Neural progenitor cell (in vitro differentiated cells): Measurements from ENCODE around the gene TMCC1. TPM values are rescaled to one million over a fixed set of nuclear protein-coding genes. Genes with fewer than 3 reads are reported as not detected.

Experiments used
- DNase-seq: peaks from one replicate; pipeline ENCODE4 v3.0.0-alpha.2; 2016; ENCODE audit warnings: low spot score
- H2AFZ ChIP-seq: fragments of 200-600 bp; sonication (generic); replicated peaks from 2 replicates; pipeline ENCODE4 v1.6.1; 2016; ENCODE audit warnings: antibody characterized with exemption
- H3F3A ChIP-seq: fragments of 200-600 bp; sonication (generic); 2 replicates; pipeline ENCODE4 v1.6.1; 2016; ENCODE audit warnings: antibody characterized with exemption, low read depth
- H3K27ac ChIP-seq: fragments of 200-600 bp; sonication (generic); 2 replicates; pipeline ENCODE4 v1.5.1; 2016; ENCODE audit warnings: mild to moderate bottlenecking
- H3K27me3 ChIP-seq: fragments of 200-600 bp; sonication (generic); 2 replicates; pipeline ENCODE4 v1.6.1; 2016; ENCODE audit warnings: mild to moderate bottlenecking, moderate library complexity
- H3K36me3 ChIP-seq: fragments of 200-600 bp; sonication (generic); 2 replicates; pipeline ENCODE4 v1.5.1; 2016
- H3K4me1 ChIP-seq: fragments of 200-600 bp; sonication (generic); 2 replicates; pipeline ENCODE4 v1.6.1; 2016; ENCODE audit warnings: mixed run types
- H3K4me2 ChIP-seq: fragments of 200-600 bp; sonication (generic); 2 replicates; pipeline ENCODE4 v1.6.1; 2016
- H3K4me3 ChIP-seq: fragments of 200-600 bp; sonication (generic); 2 replicates; pipeline ENCODE4 v1.5.1; 2016
- H3K79me2 ChIP-seq: fragments of 200-600 bp; sonication (generic); 2 replicates; pipeline ENCODE4 v1.6.1; 2016; ENCODE audit warnings: low read depth
- H3K9ac ChIP-seq: fragments of 200-600 bp; sonication (generic); 2 replicates; pipeline ENCODE4 v1.6.1; 2016
- H3K9me3 ChIP-seq: fragments of 200-600 bp; sonication (generic); 2 replicates; pipeline ENCODE4 v1.5.1; 2016; ENCODE audit warnings: low read depth
- H4K20me1 ChIP-seq: fragments of 200-600 bp; sonication (generic); 2 replicates; pipeline ENCODE4 v1.6.1; 2016; ENCODE audit warnings: low read depth
- H3K27ac Mint-ChIP-seq: 3 replicates; pipeline ENCODE4 v1.8.0; 2021; ENCODE audit warnings: mixed read lengths
- H3K27me3 Mint-ChIP-seq: 2 replicates; pipeline ENCODE4 v1.8.0; 2022; ENCODE audit warnings: low read depth, mild to moderate bottlenecking, inconsistent platforms, moderate library complexity, mixed read lengths; ENCODE audit not compliant: insufficient read depth
- H3K36me3 Mint-ChIP-seq: 3 replicates; pipeline ENCODE4 v1.8.0; 2021; ENCODE audit warnings: mixed read lengths
- H3K4me1 Mint-ChIP-seq: 3 replicates; pipeline ENCODE4 v1.8.0; 2021; ENCODE audit warnings: mixed read lengths
- H3K4me3 Mint-ChIP-seq: 3 replicates; pipeline ENCODE4 v1.8.0; 2021; ENCODE audit warnings: mild to moderate bottlenecking, moderate library complexity, mixed read lengths
- H3K9me3 Mint-ChIP-seq: 3 replicates; pipeline ENCODE4 v1.8.0; 2020; ENCODE audit warnings: mixed read lengths
- EZH2 ChIP-seq: fragments of 200-600 bp; sonication (generic); IDR thresholded peaks from 2 replicates; pipeline ENCODE4 v1.6.1; 2017; ENCODE audit warnings: antibody characterized with exemption, mild to moderate bottlenecking, moderate library complexity
- EZH2phosphoT487 ChIP-seq: fragments of 200-600 bp; sonication (generic); IDR thresholded peaks from 2 replicates; pipeline ENCODE4 v1.6.1; 2017; ENCODE audit warnings: antibody characterized with exemption
- total RNA-seq: library from RNA; depleted of rRNA; stranded (reverse); fragments of >200 nt; gene quantifications from 2 replicates; pipeline ENCODE4 v1.2.3, GENCODE V29; 2015; ENCODE audit warnings: low replicate concordance
- TF ChIP-seq, protein P1 (sequence below): fragments of 200-600 bp; sonication (generic); IDR thresholded peaks from 2 replicates; pipeline ENCODE4 v1.5.1; 2017; ENCODE audit warnings: antibody characterized with exemption, mild to moderate bottlenecking

Gene TMCC1
- total RNA-seq, 1 donor from 2014 or later, result 29.8 TPM

DNA sequence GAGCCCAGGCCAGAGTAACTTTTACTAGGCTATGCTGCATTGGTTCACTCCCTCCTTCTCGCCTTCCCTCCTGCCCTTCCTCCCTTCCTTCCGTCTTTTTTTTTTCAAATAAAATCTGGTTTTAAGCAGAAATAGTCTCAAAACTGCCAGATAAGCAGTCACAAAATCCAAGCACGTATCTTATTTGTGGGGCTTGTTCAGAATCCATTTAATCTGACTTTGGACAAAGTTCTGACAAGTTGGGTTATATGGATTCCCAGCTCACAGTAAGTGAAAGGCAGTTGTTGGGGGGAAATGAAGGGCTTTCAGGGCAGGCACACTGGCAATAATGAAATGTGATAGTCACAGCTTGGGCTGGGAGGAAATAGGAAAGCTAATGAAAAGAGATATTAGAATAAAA, 255.0 kb downstream of the TMCC1 start:
- Histone ChIP-seq H3K36me3 (no peaks in the 10 kb centered on the region), H3K9me3 (no peaks in the 10 kb centered on the region), H4K20me1 (no peaks in the 10 kb centered on the region), H3K79me2 (no peaks in the 10 kb centered on the region), H3K4me2 (no peak overlapping the region), H3F3A (peaks cover 12% of the 10 kb centered on the region), H3K27me3 (no peaks in the 10 kb centered on the region), H3K4me3 (no peak overlapping the region), H3K9ac (no peak overlapping the region), H3K4me1 (peaks cover 3% of the 10 kb centered on the region), H2AFZ (no peak overlapping the region), H3K27ac (no peak overlapping the region)
- TF ChIP-seq EZH2phosphoT487 (no peak), EZH2 (no peak)
- TF ChIP-seq, protein P1, sequence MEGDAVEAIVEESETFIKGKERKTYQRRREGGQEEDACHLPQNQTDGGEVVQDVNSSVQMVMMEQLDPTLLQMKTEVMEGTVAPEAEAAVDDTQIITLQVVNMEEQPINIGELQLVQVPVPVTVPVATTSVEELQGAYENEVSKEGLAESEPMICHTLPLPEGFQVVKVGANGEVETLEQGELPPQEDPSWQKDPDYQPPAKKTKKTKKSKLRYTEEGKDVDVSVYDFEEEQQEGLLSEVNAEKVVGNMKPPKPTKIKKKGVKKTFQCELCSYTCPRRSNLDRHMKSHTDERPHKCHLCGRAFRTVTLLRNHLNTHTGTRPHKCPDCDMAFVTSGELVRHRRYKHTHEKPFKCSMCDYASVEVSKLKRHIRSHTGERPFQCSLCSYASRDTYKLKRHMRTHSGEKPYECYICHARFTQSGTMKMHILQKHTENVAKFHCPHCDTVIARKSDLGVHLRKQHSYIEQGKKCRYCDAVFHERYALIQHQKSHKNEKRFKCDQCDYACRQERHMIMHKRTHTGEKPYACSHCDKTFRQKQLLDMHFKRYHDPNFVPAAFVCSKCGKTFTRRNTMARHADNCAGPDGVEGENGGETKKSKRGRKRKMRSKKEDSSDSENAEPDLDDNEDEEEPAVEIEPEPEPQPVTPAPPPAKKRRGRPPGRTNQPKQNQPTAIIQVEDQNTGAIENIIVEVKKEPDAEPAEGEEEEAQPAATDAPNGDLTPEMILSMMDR, result no peak
- peaks cover 2% of the 10 kb centered on the region for H3K27me3 Mint-ChIP-seq
- H3K36me3 Mint-ChIP-seq, result peaks cover 1% of the 10 kb centered on the region
- no peak for DNase-seq
- peaks cover 14% of the 10 kb centered on the region for H3K9me3 Mint-ChIP-seq
- H3K4me3 Mint-ChIP-seq, result no peak overlapping the region
- H3K4me1 Mint-ChIP-seq, result peaks cover 10% of the 10 kb centered on the region
- no peak overlapping the region for H3K27ac Mint-ChIP-seq

GRCh38 chr3:129636082-129636481, 257.4 kb downstream of the TMCC1 start:
- Histone ChIP-seq H3K27me3 (no peaks in the 10 kb centered on the region), H3F3A (peaks cover 11% of the 10 kb centered on the region), H3K79me2 (no peaks in the 10 kb centered on the region), H3K4me1 (peaks cover 3% of the 10 kb centered on the region), H3K27ac (no peak overlapping the region), H3K9ac (no peak overlapping the region), H3K4me3 (no peak overlapping the region), H4K20me1 (no peaks in the 10 kb centered on the region), H3K36me3 (no peaks in the 10 kb centered on the region), H3K9me3 (no peaks in the 10 kb centered on the region), H2AFZ (no peak overlapping the region), H3K4me2 (no peak overlapping the region)
- DNase-seq, result no peak
- peaks cover 1% of the 10 kb centered on the region for H3K36me3 Mint-ChIP-seq
- no peak overlapping the region for H3K27ac Mint-ChIP-seq
- H3K4me1 Mint-ChIP-seq, result peaks cover 5% of the 10 kb centered on the region
- peaks cover 14% of the 10 kb centered on the region for H3K9me3 Mint-ChIP-seq
- H3K4me3 Mint-ChIP-seq, result no peak overlapping the region
- TF ChIP-seq, protein P1, result no peak
- no peak for TF ChIP-seq EZH2phosphoT487
- TF ChIP-seq EZH2, result no peak
- H3K27me3 Mint-ChIP-seq, result peaks cover 2% of the 10 kb centered on the region

- Mint-ChIP-seq H3K9me3 (peaks cover 14% of the 10 kb centered on the region), H3K4me3 (no peak overlapping the region)
These were observed 257.9 kb downstream of the TMCC1 start for GRCh38 chr3:129635656-129636055.

More at GRCh38 chr3:129635656-129636055, 257.9 kb downstream of the TMCC1 start:
- no peaks in the 10 kb centered on the region for H4K20me1 ChIP-seq
- TF ChIP-seq, protein P1, result no peak
- no peak for TF ChIP-seq EZH2
- no peak for TF ChIP-seq EZH2phosphoT487
- no peak for DNase-seq
- no peaks in the 10 kb centered on the region for H3K27me3 ChIP-seq
- H3K27me3 Mint-ChIP-seq, result peaks cover 2% of the 10 kb centered on the region
- no peak overlapping the region for H3K27ac ChIP-seq
- no peak overlapping the region for H3K9ac ChIP-seq
- H3K9me3 ChIP-seq, result no peaks in the 10 kb centered on the region
- H3K36me3 Mint-ChIP-seq, result peaks cover 1% of the 10 kb centered on the region
- H3K4me2 ChIP-seq, result no peak overlapping the region
- no peak overlapping the region for H2AFZ ChIP-seq
- H3K4me1 Mint-ChIP-seq, result peaks cover 3% of the 10 kb centered on the region
- no peak overlapping the region for H3K4me3 ChIP-seq
- no peaks in the 10 kb centered on the region for H3K36me3 ChIP-seq
- no peaks in the 10 kb centered on the region for H3K4me1 ChIP-seq
- no peak overlapping the region for H3K27ac Mint-ChIP-seq
- no peaks in the 10 kb centered on the region for H3K79me2 ChIP-seq
- peaks cover 7% of the 10 kb centered on the region for H3F3A ChIP-seq
